ENCODE measurements around the gene FAM47B. TPM values are rescaled to one million over a fixed set of nuclear protein-coding genes. Genes with fewer than 3 reads are reported as not detected.

FAM47B gene
- total and polyA plus RNA-seq, 2 of the 8 experiments (the other 6 are each of a cell fraction or from before 2014, with no cell fraction given): not detected

DNA sequence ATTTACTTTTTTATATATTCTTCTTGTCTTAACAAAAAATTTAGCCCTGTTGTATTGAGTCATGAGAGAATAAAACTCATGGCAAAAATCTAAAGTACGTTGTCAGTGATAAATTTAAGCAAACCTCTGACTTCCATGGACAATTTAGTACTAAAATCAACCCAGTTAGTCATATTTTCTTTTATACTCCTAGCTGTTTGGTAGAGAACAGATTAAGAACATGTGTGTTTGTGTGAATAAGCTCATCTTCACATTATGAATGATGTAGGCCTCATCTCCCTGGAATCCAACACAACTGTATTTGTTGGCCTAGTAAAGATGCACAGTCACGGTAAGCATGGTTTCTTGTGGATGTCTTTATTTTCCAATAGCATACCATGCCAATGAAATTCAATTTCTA, 40.8 kb upstream of the FAM47B start (continued):
- TF ChIP-seq, protein P1, sequence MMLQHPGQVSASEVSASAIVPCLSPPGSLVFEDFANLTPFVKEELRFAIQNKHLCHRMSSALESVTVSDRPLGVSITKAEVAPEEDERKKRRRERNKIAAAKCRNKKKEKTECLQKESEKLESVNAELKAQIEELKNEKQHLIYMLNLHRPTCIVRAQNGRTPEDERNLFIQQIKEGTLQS (IDR thresholded peaks at IDR 0.05; ENCODE audit: insufficient read depth, low read depth, low read length): no peak
